ENCODE data around the gene GP9.

Gene GP9

DNA sequence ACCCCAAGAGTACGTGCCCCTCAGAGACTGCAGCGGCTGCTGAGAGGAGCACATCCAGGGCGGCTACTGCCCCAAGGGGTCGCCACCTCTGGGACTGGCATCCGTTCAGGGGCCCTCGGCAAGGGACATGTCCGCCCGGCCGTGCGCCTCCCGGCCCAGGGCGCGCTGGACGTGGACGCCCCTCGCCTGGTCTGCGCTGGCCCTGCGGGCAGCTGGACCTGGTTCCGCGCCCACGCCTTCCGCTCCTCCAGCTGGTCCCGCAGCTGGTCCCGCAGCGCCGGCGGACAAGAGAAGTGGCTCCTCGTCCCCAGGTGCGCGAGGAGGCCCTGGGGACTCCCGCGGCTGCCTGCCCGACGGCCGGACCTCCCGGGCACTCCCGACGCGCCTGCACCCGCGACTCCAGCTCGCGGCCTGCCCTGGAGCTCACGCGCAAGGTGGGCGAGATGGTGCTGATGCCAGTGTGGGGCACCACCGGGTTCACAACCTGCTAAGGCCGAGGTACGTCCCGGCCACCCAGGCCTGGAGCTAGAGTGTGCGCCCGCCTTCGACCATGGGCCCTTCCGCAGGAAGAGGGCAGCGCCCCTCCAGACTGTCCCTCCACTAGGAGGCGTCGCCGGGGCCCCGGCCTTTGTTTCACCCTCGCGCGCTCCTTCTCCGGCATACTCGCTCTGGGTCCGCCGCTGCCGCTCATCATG lies 14.4 kb upstream of the GP9 start:
- Histone ChIP-seq H3K4me3 (peak overlapping the region in 6 of 7 experiments; percentile 0 to 29 (median 14)), H3K27ac (no peak overlapping the region)

DNA sequence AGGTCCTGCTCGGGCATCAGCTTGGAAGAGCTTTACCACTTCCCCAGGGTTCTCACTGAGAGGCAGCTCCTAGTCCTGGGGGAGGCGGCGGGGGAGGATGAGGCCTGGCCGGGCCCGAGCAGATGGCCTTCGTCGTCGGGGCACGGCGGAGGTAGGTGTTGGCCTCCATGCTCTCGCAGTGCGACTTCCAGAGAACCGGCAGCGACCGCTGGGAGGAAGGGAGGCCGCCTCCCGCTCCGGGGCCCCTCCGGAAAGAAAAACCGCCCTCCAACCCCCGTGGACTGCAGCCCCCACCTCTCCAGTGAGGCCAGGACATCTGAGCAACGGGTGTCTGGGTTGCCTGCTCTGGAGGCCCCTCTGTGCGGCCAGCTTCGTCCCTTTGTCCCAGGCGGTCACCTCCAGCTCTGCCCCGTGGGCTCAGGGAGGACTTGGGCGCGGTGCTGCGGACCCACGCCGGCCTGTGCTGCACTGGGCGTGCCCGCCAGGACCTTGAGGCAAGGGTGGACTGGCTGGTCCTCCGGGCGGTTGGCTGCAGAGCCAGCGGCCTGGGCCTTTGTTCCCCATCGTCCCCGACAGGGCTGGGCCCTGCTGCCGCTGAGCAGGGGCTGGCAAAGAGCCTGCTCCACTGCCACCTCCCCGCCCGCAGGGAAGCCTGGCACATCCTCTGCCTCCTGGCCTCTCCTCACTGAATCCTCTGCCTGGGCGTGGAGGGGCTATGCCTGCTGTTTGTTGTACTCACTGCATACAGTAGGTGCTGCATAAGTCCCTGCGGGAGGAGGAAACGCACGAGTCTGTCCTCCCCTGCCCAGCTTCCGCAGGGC lies 13.6 kb upstream of the GP9 start:
- Histone ChIP-seq H3K4me3 (no peak overlapping the region), H3K27ac (no peak overlapping the region)

DNA sequence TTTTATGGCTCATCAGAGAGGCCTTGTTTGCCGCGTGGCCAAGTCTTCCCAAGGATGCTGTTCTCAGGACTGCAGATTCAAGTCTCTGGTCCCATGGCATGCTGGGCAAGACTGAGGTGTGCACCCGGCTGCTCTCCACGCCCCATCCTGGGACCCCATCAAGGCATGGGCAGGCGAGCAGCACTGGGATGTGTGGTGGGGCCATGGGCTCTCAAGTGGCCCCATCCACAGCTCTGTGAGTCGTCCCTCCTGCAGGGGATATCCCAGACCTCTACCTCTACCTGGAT lies 13.1 kb upstream of the GP9 start:
- Histone ChIP-seq H3K27ac (no peak overlapping the region), H3K4me3 (no peak overlapping the region)

DNA sequence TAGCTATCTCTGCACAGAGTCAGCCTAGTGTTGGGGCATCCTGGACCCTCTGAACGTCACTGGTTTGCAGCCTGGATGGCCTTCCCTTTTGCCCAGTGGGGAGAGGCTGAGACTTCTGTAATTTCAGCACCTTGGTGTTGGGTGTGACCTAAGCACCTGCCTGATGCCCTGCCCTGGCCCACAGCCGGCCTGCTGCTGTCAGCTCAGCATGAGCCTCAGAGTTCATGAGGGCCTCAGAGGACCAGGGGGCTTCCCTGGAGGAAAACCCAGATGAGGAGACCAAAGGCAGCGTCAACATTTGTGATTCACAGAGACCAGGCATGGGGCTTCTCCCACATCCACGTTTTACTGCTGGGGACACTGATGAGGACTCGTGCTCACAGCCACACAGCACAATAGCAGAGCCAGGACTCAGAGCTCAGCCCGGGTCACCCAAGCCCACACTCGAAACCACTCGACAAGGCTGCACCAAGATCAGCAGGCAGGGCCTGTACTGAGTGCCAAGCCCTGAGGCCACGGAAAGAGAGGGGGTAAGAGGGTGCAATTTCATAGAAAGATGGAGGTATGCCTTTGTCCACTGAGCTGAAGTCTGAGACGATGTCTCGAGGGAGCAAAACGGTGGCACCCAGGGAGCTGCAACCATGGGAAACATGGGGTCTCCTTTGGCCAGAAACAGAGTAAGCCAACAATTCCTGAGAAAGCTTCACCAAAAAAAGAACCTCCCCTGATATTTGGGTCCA lies 9.9 kb upstream of the GP9 start:
- Histone ChIP-seq H3K27ac (no peak overlapping the region), H3K4me3 (no peak overlapping the region)

DNA sequence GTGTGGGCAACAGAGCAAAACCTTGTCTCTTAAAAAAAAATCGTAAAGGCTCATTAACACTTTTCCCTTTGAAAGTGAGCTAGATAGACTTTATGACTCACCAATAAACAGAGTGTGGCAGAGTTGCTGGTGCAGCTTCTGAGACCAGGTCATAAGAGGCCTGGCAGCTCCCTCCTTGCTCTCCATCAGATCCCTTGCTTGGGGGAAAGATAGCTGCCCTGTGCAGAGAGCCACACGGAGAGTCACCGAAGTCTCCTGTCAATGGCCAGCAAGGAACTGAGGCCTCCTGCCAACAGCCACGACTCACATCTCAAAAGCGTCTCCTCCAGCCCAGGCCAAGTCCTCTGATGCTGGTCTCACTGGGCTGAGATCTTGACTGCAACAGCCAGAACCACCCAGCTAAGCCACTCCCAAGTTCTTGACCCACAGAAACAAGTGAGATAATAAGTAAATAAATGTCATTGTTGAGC lies 8.7 kb upstream of the GP9 start:
- Histone ChIP-seq H3K27ac (peak overlapping the region in 2 of 21 experiments; percentile 1 to 36), H3K4me3 (no peak overlapping the region)

DNA sequence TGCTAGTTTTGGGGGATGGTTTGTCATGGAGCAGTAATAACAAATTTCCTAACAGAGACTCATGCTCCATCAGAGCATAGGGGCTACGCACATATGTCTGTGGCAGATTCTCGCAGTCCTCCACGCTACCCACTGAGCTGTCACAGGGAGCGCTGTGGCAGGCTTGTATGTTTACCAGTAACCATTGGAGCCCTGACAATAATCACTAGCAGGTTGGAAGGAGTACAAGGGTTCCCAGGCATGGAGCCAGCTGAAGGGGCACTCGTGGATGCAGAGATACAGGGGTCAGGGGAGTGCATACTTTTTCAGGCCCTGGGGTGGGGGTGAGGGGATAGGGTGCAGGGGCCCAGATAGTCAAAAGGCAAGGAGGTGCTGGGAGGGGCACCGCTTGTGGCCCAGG lies 7.9 kb upstream of the GP9 start:
- peak overlapping the region in 6 of 21 experiments; percentile 1 to 73 (median 39) for H3K27ac ChIP-seq

DNA sequence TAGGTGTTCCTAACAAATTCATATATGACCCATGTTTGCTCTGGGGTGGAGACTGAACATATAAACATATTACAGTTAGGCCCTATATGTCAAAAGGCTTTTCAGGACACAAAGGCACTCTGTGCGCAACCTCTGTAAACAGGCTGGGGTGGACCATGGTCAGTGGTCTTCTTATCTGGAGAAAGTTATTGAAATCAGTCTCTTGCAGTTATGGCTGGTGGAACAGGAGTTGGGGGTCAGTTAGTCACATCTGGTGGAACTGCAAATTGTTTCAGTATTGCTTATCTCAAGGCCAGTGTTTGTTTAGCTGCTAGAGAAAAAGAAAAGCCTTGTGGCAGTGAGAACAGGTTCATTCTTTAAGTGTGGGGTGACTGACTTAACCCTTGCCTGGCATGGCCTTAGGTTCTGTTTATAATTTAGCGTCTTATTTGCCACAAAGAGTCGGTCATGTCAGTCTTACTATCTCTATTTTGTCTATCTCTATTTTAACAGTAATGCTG lies 5.9 kb upstream of the GP9 start:
- H3K27ac ChIP-seq: no peak overlapping the region

More for the DNA sequence above, 7.9 kb upstream of the GP9 start:
- H3K4me3 ChIP-seq: no peak overlapping the region

DNA sequence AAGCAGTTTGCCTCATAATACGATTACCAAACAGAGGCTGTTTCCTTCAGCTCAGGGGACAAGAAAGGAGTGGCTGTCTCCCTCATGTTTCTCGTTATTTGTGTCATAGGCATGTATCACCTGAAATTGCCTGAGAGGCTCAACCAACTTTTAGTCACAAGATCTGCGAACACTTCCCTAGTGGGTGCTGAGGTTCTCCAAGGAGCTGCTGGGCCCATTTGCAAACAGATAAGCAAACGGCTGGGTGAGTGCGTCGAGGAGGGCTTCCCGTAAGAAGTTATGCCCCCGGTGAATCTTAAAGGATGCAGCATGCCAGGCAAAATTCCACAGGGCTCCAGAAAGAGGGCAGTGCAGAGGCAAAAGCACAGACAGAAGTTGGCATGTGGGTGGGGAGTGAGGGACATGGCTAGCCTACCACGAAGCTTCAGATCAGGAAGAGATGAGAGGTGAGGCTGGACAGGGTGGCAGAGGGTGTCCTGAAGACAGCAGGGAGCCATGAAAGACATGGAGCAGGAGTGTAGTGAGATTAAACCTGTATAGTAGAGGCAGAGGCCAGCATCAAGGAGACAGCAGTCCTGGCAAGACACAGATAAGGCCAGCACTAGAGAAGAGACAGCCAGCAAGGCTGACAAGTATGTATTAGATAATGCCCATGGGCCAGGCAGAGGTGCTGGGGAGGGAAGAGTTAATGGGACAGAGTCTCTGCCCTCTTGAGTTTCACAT lies 4.0 kb upstream of the GP9 start:
- no peak overlapping the region for H3K27ac ChIP-seq
- no peak overlapping the region for H3K4me3 ChIP-seq

More for the DNA sequence above, 5.9 kb upstream of the GP9 start:
- H3K4me3 ChIP-seq: no peak overlapping the region

DNA sequence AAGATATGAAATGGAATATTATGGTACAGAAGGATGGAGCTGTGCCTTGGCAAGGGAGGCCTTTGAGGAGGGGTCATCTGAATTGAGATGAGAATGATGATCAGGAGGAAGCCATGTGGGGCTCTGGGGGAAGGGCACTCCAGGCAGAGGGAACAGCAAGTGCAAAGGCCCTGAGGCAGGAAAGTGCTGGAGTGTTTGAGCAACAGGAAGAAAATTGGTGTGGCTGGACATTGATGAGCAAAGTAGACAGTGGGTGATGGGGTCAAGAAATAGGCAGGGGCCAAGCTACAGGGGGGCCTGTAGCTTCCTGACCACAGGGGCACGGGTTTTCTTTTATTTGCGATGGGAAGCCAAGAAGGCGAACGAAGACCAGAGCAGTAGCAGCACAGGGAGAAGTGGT lies 3.3 kb upstream of the GP9 start:
- Histone ChIP-seq H3K4me3 (no peak overlapping the region), H3K27ac (no peak overlapping the region)

DNA sequence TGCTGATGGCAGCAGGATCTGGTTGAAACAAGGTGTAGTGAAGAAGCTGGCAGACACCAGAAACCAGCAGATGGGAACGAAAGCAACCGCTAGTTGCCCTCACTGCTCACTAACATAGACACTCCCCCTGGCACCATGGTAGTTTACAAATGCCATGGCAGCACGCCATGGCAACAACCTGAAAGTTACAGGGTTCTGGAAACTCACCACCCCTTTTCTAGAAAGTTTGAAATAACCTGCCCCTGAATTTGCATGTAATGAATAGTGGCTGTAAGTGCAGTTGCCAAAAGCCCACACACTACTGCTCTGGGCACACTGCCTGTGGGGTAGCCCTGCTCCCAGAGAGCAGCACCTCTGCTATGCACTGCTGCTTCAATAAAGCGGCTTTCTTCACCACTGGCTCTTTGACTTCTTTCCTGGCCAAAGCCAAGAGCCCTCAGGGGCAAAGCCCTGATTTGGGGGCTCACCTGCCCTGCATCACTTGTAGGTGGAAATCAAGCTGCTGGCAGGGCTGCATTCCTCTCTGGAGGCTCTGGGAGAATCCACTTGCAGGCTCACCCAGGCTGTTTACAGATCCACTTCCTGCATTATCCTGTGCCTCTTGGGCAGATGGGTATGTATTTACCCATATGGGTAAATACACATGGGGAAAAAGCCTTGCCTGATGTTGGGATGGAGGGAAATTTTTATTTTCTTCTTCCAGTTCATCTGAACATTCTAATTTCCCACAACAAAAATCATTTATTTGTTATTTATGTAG lies 2.0 kb upstream of the GP9 start:
- Histone ChIP-seq H3K4me3 (no peak overlapping the region), H3K27ac (no peak overlapping the region)

DNA sequence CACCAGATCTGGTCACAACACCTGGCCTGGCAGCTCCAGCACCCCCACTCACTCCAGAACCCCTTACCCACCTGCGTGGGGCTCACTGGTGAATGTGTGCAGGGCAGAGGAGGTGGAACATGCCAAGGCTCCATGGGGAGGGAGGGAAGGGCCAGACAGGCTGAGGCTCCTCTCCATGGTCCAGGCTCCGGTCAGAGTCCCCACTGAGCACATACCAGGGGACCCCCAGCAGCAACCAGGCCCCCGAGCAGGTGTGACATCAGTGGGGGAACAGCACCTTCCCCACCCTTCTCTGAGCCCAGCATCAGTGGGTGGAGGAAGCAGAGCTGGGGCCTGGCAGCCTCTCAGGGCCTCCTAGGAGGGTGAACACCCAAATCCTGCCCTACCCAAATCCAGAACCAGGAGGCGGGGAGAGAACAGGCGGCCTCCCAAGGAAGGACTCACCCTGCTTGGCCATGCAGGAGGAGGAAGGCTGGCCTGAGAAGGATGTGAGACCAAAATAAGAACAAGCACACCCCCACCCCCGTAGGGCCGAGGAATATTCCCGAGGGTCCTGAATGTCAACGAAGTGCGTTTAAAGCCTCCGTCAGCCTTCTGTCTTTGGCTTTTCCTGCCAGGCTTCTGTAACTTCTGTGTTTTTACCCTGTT lies 1.1 kb upstream of the GP9 start:
- no peak overlapping the region for H3K27ac ChIP-seq

DNA sequence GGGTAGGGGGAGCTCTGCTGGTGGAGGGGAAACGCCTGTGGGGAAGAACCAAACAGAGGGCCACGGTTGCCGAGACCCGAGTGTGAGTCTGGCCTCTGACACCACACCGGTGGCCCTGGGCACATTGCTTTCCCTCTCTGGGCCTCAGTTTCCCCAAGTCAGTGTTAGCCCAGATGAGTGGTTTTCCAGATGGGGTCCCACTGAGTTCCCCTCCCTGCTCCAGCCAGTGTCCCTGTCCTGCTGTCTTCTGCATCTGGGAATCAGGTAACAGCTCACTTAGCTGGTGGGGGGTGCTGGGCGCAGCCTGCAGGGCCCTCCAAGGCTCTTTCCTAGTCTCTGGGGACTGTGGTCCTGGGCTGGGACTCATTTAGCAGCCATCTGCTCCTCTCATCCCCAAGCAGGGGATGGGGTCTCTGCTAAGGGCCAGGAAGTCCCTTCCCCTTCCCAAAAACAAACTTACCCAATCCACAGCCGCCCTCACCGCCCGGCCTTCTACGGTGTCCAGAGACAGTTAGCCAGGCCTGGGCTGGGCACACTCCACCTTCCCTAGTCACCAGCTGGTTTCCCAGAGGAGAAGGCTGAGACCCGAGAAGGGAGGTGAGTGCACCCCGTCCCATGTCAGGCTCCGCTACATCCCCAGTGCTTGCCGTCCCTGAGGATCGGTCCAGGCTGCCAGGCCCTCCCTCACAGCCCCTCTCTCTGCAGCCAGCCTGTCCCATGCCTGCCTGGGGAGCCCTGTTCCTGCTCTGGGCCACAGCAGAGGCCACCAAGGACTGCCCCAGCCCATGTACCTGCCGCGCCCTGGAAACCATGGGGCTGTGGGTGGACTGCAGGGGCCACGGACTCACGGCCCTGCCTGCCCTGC lies 676 bp downstream of the GP9 start:
- Histone ChIP-seq H3K4me3 (no peak overlapping the region), H3K27ac (no peak overlapping the region)

More for the DNA sequence above, 1.1 kb upstream of the GP9 start:
- no peak overlapping the region for H3K4me3 ChIP-seq

DNA sequence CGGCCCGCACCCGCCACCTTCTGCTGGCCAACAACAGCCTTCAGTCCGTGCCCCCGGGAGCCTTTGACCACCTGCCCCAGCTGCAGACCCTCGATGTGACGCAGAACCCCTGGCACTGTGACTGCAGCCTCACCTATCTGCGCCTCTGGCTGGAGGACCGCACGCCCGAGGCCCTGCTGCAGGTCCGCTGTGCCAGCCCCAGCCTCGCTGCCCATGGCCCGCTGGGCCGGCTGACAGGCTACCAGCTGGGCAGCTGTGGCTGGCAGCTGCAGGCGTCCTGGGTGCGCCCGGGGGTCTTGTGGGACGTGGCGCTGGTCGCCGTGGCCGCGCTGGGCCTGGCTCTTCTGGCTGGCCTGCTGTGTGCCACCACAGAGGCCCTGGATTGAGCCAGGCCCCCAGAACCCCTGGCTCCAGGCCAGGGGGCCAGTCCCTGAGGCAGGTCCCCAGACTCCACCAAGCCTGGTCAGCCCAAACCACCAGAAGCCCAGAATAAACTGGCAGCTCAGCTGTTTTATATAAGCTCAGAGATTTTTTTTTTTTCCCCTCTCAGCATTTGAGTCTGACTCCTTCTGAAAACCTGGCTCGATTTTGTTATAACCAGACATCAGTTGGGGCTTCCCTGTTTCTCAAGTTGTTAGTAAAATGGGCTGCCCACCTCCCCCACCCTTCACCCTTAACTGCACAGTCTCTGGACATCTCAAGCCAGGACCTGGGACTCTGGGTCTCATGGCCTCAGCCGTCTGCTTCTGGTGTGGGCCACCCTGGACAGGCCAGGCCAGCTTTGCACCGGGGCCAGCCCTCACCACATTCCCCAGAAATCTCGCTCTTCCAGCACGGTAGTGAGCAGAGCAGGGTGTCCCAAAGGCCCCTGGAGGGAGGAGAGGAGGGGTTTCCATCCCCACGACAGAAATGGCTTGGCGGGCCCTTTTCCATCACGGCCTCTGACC lies 1.6 kb downstream of the GP9 start:
- Histone ChIP-seq H3K4me3 (no peak overlapping the region), H3K27ac (peak overlapping the region in 1 of 21 experiments; percentile 21)

DNA sequence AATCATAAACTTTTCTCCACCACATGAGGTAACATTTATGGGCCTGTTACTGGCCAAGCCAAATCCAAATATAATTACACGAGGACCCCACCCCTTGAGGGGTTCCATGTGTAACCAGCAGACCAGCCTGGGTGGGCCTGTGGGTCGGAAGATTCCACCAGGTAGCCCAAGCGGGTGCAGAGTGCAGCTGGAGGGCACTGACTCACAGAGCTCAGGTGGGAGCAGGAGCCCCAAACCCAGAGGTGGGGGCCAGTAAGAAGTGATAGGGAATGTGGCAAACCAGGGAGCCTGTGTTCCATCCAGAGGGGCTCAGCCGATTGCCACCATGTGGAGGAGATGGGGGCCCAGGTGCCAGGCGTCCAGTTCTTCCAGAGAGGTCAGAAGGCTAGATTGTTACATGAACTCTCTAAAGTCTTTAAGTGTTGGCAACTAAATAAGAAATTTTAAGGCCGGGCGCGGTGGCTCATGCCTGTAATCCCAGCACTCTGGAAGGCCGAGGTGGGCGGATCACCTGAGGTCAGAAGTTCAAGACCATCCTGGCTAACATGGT lies 2.6 kb downstream of the GP9 start:
- H3K4me3 ChIP-seq: no peak overlapping the region
- H3K27ac ChIP-seq: peak overlapping the region in 1 of 21 experiments; percentile 21

DNA sequence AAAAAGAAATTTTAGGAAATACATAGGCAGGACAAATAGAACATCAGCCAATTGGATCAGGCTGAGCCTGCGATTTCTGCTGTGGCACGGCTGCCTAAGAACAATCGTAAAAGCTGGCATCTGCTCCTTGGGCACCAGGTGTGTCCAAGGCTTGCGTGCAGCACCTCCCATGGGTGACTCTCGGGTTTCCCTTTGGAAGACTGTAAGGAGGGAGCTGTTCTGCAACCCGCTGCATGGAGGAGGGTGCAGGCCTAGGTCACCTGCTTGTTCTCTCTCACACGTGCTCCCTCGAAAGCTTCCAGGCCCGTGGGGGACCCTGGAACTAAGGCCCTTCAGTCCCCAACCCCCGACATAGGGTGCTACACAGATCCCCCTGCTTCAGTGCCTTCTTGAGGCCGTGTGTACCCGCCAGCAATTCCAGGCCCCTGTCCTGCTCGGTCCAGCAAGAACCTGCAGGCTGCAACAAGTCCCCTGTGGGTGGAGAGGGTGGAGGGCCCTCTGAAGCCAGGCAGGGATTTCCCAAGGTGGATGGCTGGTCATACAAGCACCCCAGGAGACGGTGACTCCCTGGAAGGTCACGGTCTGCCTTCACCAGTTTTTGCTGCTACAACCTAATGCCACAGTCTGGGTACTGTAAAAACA lies 3.4 kb downstream of the GP9 start:
- Histone ChIP-seq H3K4me3 (no peak overlapping the region), H3K27ac (no peak overlapping the region)

All from skin epidermis (tissue), 12 donors.